ENCODE data around the gene TLR7. TPM values are rescaled to one million over a fixed set of nuclear protein-coding genes. Genes with fewer than 3 reads are reported as not detected.

TLR7 gene
- total RNA-seq, 1 experiment from 2014 or later = 0.11 TPM

DNA sequence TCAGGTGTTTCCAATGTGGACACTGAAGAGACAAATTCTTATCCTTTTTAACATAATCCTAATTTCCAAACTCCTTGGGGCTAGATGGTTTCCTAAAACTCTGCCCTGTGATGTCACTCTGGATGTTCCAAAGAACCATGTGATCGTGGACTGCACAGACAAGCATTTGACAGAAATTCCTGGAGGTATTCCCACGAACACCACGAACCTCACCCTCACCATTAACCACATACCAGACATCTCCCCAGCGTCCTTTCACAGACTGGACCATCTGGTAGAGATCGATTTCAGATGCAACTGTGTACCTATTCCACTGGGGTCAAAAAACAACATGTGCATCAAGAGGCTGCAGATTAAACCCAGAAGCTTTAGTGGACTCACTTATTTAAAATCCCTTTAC lies 18.6 kb downstream of the TLR7 start:
- H3K27me3 ChIP-seq (replicated peaks; ENCODE audit: insufficient read depth, low read depth, low read length, poor library complexity) = peaks cover 4% of the 10 kb centered on the region
- ChIA-PET POLR2A (ENCODE audit: low non-redundant PET) (no interaction called here), CTCF (no interaction called here)
- no peaks in the 10 kb centered on the region for H3K36me3 ChIP-seq (ENCODE audit: insufficient read depth, low read length, poor library complexity, severe bottlenecking)
- BruUV-seq (replicated peaks) = no TSS peak
- TF ChIP-seq, protein P1, sequence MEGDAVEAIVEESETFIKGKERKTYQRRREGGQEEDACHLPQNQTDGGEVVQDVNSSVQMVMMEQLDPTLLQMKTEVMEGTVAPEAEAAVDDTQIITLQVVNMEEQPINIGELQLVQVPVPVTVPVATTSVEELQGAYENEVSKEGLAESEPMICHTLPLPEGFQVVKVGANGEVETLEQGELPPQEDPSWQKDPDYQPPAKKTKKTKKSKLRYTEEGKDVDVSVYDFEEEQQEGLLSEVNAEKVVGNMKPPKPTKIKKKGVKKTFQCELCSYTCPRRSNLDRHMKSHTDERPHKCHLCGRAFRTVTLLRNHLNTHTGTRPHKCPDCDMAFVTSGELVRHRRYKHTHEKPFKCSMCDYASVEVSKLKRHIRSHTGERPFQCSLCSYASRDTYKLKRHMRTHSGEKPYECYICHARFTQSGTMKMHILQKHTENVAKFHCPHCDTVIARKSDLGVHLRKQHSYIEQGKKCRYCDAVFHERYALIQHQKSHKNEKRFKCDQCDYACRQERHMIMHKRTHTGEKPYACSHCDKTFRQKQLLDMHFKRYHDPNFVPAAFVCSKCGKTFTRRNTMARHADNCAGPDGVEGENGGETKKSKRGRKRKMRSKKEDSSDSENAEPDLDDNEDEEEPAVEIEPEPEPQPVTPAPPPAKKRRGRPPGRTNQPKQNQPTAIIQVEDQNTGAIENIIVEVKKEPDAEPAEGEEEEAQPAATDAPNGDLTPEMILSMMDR (conservative IDR thresholded peaks at IDR 0.05; ENCODE audit: low read depth, low read length) = no peak
- no peak for TF ChIP-seq EZH2 (IDR thresholded peaks at IDR 0.05; ENCODE audit: borderline replicate concordance, low read depth, low read length, poor library complexity, severe bottlenecking)
- H3K9me3 ChIP-seq (ENCODE audit: low read depth, low read length, poor library complexity, severe bottlenecking) = no peaks in the 10 kb centered on the region
- H3K4me1 ChIP-seq (ENCODE audit: insufficient read depth, low read length, poor library complexity, severe bottlenecking) = no peaks in the 10 kb centered on the region
- intact Hi-C loops (cut with micrococcal nuclease; ENCODE audit: unreplicated experiment) = no loop called here
- no peak overlapping the region for H3K27ac ChIP-seq (ENCODE audit: low read depth, low read length, poor library complexity, severe bottlenecking)
- H3K4me3 ChIP-seq (ENCODE audit: low read depth, low read length, poor library complexity, severe bottlenecking) = no peak overlapping the region
- no peak for DNase-seq (ENCODE audit: low spot score)

DNA sequence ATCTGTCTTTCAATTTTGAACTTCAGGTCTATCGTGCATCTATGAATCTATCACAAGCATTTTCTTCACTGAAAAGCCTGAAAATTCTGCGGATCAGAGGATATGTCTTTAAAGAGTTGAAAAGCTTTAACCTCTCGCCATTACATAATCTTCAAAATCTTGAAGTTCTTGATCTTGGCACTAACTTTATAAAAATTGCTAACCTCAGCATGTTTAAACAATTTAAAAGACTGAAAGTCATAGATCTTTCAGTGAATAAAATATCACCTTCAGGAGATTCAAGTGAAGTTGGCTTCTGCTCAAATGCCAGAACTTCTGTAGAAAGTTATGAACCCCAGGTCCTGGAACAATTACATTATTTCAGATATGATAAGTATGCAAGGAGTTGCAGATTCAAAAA lies 19.7 kb downstream of the TLR7 start:
- Histone ChIP-seq H3K4me1 (ENCODE audit: insufficient read depth, low read length, poor library complexity, severe bottlenecking) (no peaks in the 10 kb centered on the region), H3K4me3 (ENCODE audit: low read depth, low read length, poor library complexity, severe bottlenecking) (no peak overlapping the region), H3K9me3 (ENCODE audit: low read depth, low read length, poor library complexity, severe bottlenecking) (no peaks in the 10 kb centered on the region), H3K27ac (ENCODE audit: low read depth, low read length, poor library complexity, severe bottlenecking) (no peak overlapping the region), H3K36me3 (ENCODE audit: insufficient read depth, low read length, poor library complexity, severe bottlenecking) (no peaks in the 10 kb centered on the region), H3K27me3 (replicated peaks; ENCODE audit: insufficient read depth, low read depth, low read length, poor library complexity) (peaks cover 4% of the 10 kb centered on the region)
- DNase-seq (ENCODE audit: low spot score) = no peak
- ChIA-PET CTCF (no interaction called here), POLR2A (ENCODE audit: low non-redundant PET) (interaction anchor here (0.7 kb wide), 1 partner anchor 118 kb away, joined by 3 read pairs; no protein-coding TSS in a partner anchor)
- no peak for TF ChIP-seq EZH2 (IDR thresholded peaks at IDR 0.05; ENCODE audit: borderline replicate concordance, low read depth, low read length, poor library complexity, severe bottlenecking)
- TF ChIP-seq, protein P1 (conservative IDR thresholded peaks at IDR 0.05; ENCODE audit: low read depth, low read length) = no peak
- intact Hi-C loops (cut with micrococcal nuclease; ENCODE audit: unreplicated experiment) = no loop called here
- no TSS peak for BruUV-seq (replicated peaks)

DNA sequence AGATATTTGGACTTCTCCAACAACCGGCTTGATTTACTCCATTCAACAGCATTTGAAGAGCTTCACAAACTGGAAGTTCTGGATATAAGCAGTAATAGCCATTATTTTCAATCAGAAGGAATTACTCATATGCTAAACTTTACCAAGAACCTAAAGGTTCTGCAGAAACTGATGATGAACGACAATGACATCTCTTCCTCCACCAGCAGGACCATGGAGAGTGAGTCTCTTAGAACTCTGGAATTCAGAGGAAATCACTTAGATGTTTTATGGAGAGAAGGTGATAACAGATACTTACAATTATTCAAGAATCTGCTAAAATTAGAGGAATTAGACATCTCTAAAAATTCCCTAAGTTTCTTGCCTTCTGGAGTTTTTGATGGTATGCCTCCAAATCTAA lies 20.3 kb downstream of the TLR7 start:
- Histone ChIP-seq H3K4me1 (ENCODE audit: insufficient read depth, low read length, poor library complexity, severe bottlenecking) (no peaks in the 10 kb centered on the region), H3K36me3 (ENCODE audit: insufficient read depth, low read length, poor library complexity, severe bottlenecking) (no peaks in the 10 kb centered on the region), H3K9me3 (ENCODE audit: low read depth, low read length, poor library complexity, severe bottlenecking) (no peaks in the 10 kb centered on the region), H3K27me3 (replicated peaks; ENCODE audit: insufficient read depth, low read depth, low read length, poor library complexity) (peaks cover 4% of the 10 kb centered on the region), H3K4me3 (ENCODE audit: low read depth, low read length, poor library complexity, severe bottlenecking) (no peak overlapping the region), H3K27ac (ENCODE audit: low read depth, low read length, poor library complexity, severe bottlenecking) (no peak overlapping the region)
- DNase-seq (ENCODE audit: low spot score) = no peak
- BruUV-seq (replicated peaks) = no TSS peak
- intact Hi-C loops (cut with micrococcal nuclease; ENCODE audit: unreplicated experiment) = no loop called here
- ChIA-PET POLR2A (ENCODE audit: low non-redundant PET) (interaction anchor here (0.7 kb wide), 1 partner anchor 118 kb away, joined by 3 read pairs; no protein-coding TSS in a partner anchor), CTCF (no interaction called here)
- no peak for TF ChIP-seq EZH2 (IDR thresholded peaks at IDR 0.05; ENCODE audit: borderline replicate concordance, low read depth, low read length, poor library complexity, severe bottlenecking)

DNA sequence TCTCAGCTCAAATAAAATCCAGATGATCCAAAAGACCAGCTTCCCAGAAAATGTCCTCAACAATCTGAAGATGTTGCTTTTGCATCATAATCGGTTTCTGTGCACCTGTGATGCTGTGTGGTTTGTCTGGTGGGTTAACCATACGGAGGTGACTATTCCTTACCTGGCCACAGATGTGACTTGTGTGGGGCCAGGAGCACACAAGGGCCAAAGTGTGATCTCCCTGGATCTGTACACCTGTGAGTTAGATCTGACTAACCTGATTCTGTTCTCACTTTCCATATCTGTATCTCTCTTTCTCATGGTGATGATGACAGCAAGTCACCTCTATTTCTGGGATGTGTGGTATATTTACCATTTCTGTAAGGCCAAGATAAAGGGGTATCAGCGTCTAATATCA lies 20.9 kb downstream of the TLR7 start:
- BruUV-seq (replicated peaks) = no TSS peak
- Histone ChIP-seq H3K36me3 (ENCODE audit: insufficient read depth, low read length, poor library complexity, severe bottlenecking) (no peaks in the 10 kb centered on the region), H3K4me3 (ENCODE audit: low read depth, low read length, poor library complexity, severe bottlenecking) (no peak overlapping the region), H3K9me3 (ENCODE audit: low read depth, low read length, poor library complexity, severe bottlenecking) (no peaks in the 10 kb centered on the region), H3K27ac (ENCODE audit: low read depth, low read length, poor library complexity, severe bottlenecking) (no peak overlapping the region), H3K27me3 (replicated peaks; ENCODE audit: insufficient read depth, low read depth, low read length, poor library complexity) (peaks cover 4% of the 10 kb centered on the region), H3K4me1 (ENCODE audit: insufficient read depth, low read length, poor library complexity, severe bottlenecking) (no peaks in the 10 kb centered on the region)
- DNase-seq (ENCODE audit: low spot score) = no peak
- POLR2A ChIA-PET (ENCODE audit: low non-redundant PET) = no interaction called here
- intact Hi-C loops (cut with micrococcal nuclease; ENCODE audit: unreplicated experiment) = no loop called here
- TF ChIP-seq, protein P1 (conservative IDR thresholded peaks at IDR 0.05; ENCODE audit: low read depth, low read length) = no peak
- no peak for TF ChIP-seq EZH2 (IDR thresholded peaks at IDR 0.05; ENCODE audit: borderline replicate concordance, low read depth, low read length, poor library complexity, severe bottlenecking)
- CTCF ChIA-PET = interaction anchor here (0.5 kb wide), 1 partner anchor 862 kb away, joined by 3 read pairs; no protein-coding TSS in a partner anchor
